ENCODE data around the gene CNTNAP4. TPM values are rescaled to one million over a fixed set of nuclear protein-coding genes. Genes with fewer than 3 reads are reported as not detected.

CNTNAP4 gene
- total and polyA plus RNA-seq, 2 experiments from 2014 or later = 0.64 to 1.1 TPM

DNA sequence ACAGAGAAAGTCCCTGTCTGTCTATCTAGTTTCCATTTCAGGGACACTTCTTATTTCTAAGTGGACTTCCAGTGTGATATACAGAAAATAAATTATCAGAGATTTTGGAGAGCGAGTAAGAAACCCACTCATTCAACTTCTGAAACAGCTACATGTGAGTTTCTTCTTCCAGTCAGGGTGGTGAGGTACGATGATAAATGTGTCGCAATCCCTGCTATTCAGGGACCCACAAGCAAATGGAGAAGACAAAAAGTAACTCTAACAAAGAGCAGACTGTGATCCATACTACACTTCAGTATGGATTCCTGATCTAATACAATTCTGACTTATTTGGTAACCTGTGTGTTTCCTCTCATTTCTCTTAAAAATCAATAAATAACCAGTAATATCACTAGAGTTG, 16.8 kb downstream of the CNTNAP4 start:
- 86% methylated on average over 3 of the region's 3 CpGs for WGBS (ENCODE audit: low lambda C conversion rate, missing lambda C conversion rate)
- H3K4me3 ChIP-seq = no peak overlapping the region
- H3K27ac ChIP-seq = no peak overlapping the region
- no peaks in the 10 kb centered on the region for H3K27me3 ChIP-seq
- no peaks in the 10 kb centered on the region for H3K36me3 ChIP-seq (replicated peaks; ENCODE audit: insufficient read depth, low read depth)
- H2AFZ ChIP-seq = no peak overlapping the region
- DNase-seq (ENCODE audit: low spot score) = no peak
- no peaks in the 10 kb centered on the region for H3K79me2 ChIP-seq
- no peaks in the 10 kb centered on the region for H4K20me1 ChIP-seq (ENCODE audit: insufficient read depth, poor library complexity, severe bottlenecking)
- no peaks in the 10 kb centered on the region for H3K9me2 ChIP-seq (replicated peaks; ENCODE audit: insufficient read depth)
- no peaks in the 10 kb centered on the region for H3K9me3 ChIP-seq (ENCODE audit: low read depth)
- H3K4me1 ChIP-seq (ENCODE audit: insufficient read depth) = no peaks in the 10 kb centered on the region
- no peak for TF ChIP-seq EZH2phosphoT487 (IDR thresholded peaks at IDR 0.05; ENCODE audit: low read depth, severe bottlenecking, unreplicated experiment)
- TF ChIP-seq, protein P1, sequence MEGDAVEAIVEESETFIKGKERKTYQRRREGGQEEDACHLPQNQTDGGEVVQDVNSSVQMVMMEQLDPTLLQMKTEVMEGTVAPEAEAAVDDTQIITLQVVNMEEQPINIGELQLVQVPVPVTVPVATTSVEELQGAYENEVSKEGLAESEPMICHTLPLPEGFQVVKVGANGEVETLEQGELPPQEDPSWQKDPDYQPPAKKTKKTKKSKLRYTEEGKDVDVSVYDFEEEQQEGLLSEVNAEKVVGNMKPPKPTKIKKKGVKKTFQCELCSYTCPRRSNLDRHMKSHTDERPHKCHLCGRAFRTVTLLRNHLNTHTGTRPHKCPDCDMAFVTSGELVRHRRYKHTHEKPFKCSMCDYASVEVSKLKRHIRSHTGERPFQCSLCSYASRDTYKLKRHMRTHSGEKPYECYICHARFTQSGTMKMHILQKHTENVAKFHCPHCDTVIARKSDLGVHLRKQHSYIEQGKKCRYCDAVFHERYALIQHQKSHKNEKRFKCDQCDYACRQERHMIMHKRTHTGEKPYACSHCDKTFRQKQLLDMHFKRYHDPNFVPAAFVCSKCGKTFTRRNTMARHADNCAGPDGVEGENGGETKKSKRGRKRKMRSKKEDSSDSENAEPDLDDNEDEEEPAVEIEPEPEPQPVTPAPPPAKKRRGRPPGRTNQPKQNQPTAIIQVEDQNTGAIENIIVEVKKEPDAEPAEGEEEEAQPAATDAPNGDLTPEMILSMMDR (IDR thresholded peaks at IDR 0.05; ENCODE audit: poor library complexity) = no peak
- H3K4me2 ChIP-seq = no peak overlapping the region

DNA sequence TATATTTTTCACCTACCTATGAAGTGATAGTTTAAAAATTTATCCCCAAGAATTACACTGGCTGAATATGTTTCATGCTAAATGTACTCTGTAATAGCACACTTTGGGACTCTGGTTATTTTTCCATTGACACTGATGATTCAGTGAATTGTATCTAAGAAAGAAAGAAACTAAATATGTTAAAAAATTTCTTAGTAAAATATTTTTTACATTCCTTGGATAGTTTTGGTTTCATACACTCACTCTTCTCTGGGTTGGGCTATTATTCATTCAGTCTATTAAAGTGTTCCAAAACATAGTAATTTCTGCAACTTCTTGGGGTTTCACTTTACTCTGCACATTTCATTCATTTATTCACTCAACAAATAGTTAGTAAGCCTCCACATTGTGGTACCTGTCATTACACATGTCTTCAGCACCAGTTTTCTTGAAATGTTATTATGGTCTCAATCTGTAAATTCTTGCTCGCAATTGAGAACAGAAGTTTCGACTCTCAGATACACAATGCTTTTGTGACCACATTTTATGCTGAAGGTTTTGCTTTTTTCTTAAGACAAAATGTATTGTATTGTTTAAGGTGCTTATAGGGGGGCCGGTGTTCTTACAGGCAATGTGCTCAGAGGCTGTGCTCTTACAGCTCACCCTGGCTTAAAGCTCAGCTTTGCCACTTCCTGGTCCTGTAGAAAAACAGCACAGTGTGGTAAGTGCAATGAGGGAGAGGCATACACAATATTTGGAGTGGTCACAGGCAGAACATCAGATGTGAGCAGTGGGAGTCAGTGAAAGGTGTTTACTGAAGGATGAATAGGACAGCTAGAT, 17.4 kb downstream of the CNTNAP4 start:
- Histone ChIP-seq H4K20me1 (ENCODE audit: insufficient read depth, poor library complexity, severe bottlenecking) (no peaks in the 10 kb centered on the region), H3K4me3 (no peak overlapping the region), H3K9me2 (replicated peaks; ENCODE audit: insufficient read depth) (no peaks in the 10 kb centered on the region), H3K36me3 (replicated peaks; ENCODE audit: insufficient read depth, low read depth) (no peaks in the 10 kb centered on the region), H3K4me2 (no peak overlapping the region), H2AFZ (no peak overlapping the region), H3K79me2 (no peaks in the 10 kb centered on the region), H3K4me1 (ENCODE audit: insufficient read depth) (no peaks in the 10 kb centered on the region), H3K27me3 (no peaks in the 10 kb centered on the region), H3K27ac (no peak overlapping the region), H3K9me3 (ENCODE audit: low read depth) (no peaks in the 10 kb centered on the region)
- TF ChIP-seq, protein P1 (IDR thresholded peaks at IDR 0.05; ENCODE audit: poor library complexity) = no peak
- no peak for TF ChIP-seq EZH2 (IDR thresholded peaks at IDR 0.05; ENCODE audit: borderline replicate concordance)
- TF ChIP-seq EZH2phosphoT487 (IDR thresholded peaks at IDR 0.05; ENCODE audit: low read depth, severe bottlenecking, unreplicated experiment) = no peak
- WGBS (ENCODE audit: low lambda C conversion rate, missing lambda C conversion rate) = 95% methylated on average over 3 of the region's 3 CpGs
- no peak for DNase-seq (ENCODE audit: low spot score)

DNA sequence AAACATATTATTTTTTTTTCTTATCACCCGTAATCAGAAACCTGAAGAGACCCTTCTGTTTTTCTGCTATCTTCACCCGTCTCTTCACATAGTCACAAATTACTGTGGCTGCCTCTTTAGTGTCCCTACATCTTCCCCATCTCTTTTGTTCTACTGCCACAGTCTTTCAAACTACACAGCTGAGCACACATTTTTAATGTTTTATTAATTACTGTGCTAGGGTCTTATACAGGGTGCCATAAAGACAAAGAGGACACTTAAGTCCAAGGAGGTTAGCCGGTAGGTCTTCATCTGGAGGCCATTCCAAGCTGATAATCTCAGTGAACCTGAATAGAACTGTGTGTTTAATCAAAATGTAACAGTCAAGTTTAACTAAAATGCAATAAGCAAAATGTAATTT, 20.7 kb downstream of the CNTNAP4 start:
- Histone ChIP-seq H3K27me3 (no peaks in the 10 kb centered on the region), H3K4me1 (ENCODE audit: insufficient read depth) (no peaks in the 10 kb centered on the region), H2AFZ (no peak overlapping the region), H3K9me2 (replicated peaks; ENCODE audit: insufficient read depth) (no peaks in the 10 kb centered on the region), H3K9me3 (ENCODE audit: low read depth) (no peaks in the 10 kb centered on the region), H3K79me2 (no peaks in the 10 kb centered on the region), H3K27ac (no peak overlapping the region), H4K20me1 (ENCODE audit: insufficient read depth, poor library complexity, severe bottlenecking) (no peaks in the 10 kb centered on the region), H3K4me2 (no peak overlapping the region), H3K4me3 (no peak overlapping the region), H3K36me3 (replicated peaks; ENCODE audit: insufficient read depth, low read depth) (no peaks in the 10 kb centered on the region)
- DNase-seq (ENCODE audit: low spot score) = no peak
- 84% methylated on average over 3 of the region's 3 CpGs for WGBS (ENCODE audit: low lambda C conversion rate, missing lambda C conversion rate)
- TF ChIP-seq EZH2 (IDR thresholded peaks at IDR 0.05; ENCODE audit: borderline replicate concordance) (no peak), EZH2phosphoT487 (IDR thresholded peaks at IDR 0.05; ENCODE audit: low read depth, severe bottlenecking, unreplicated experiment) (no peak)
- TF ChIP-seq, protein P1 (IDR thresholded peaks at IDR 0.05; ENCODE audit: poor library complexity) = no peak
